ENCODE data around the gene MS4A12.
A peak's percentile ranks its signal among the peaks of the same experiment; 100 is the strongest.

MS4A12 gene

DNA sequence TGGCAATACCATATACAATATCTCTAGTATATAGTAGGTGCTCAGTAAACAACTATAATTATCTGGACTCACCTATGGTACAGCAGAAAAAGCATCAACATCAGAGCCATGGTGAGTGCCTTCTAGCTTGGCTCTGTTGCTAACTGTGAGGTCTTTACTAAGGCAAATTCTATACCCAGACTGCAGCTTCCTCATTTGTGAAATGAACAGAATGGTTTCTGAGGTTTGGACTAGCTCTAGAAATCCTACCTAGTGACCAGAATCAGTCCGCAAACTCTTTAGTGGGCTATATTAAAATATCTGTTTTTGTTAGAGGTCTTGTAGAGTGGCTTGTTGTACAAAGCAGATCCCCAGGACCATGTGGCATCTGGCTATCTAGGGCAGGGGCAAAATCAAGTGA lies 33.2 kb upstream of the MS4A12 start:
- Histone ChIP-seq H3K27me3 (replicated peaks in 2 of 5; ENCODE audit: control insufficient read depth in 4 of 5, insufficient read depth in 5 of 5, low read length in 4 of 5) (no peaks in the 10 kb centered on the region), H3K4me3 (ENCODE audit: control insufficient read depth in 1 of 7, extremely low read depth in 1 of 7, insufficient read depth in 4 of 7, low read depth in 2 of 7, low read length in 6 of 7) (no peak overlapping the region), H3K27ac (ENCODE audit: insufficient read depth in 1 of 2, low read depth in 1 of 2, low read length in 2 of 2, poor library complexity in 1 of 2, severe bottlenecking in 2 of 2) (no peak overlapping the region), H3K9me3 (ENCODE audit: control extremely low read depth in 1 of 5, control insufficient read depth in 4 of 5, insufficient read depth in 2 of 5, low read depth in 1 of 5, low read length in 4 of 5) (no peaks in the 10 kb centered on the region), H3K36me3 (ENCODE audit: control insufficient read depth in 4 of 4, insufficient read depth in 4 of 4, low read length in 3 of 4) (no peaks in the 10 kb centered on the region), H3K4me1 (ENCODE audit: control extremely low read depth in 1 of 4, control insufficient read depth in 4 of 4, insufficient read depth in 4 of 4, low read length in 3 of 4) (no peaks in the 10 kb centered on the region)
- no peak for DNase-seq
- ChIA-PET CTCF (interaction anchor here (0.8 to 1.5 kb wide), 3 partner anchors 9 to 114 kb away, joined by 3 to 4 read pairs (median 3); no protein-coding TSS in a partner anchor), POLR2A (no interaction called here)
- no CpG with 5 or more reads among the region's 1 CpG for WGBS (ENCODE audit: insufficient coverage)

- no peaks in the 10 kb centered on the region for H3K27me3 ChIP-seq (replicated peaks in 2 of 5; ENCODE audit: control insufficient read depth in 4 of 5, insufficient read depth in 5 of 5, low read length in 4 of 5)
- ChIA-PET POLR2A (no interaction called here), CTCF (interaction anchor here (0.7 to 1.2 kb wide), 3 partner anchors 9 to 106 kb away, joined by 3 to 4 read pairs (median 4); no protein-coding TSS in a partner anchor)
- H3K27ac ChIP-seq (ENCODE audit: insufficient read depth in 1 of 2, low read depth in 1 of 2, low read length in 2 of 2, poor library complexity in 1 of 2, severe bottlenecking in 2 of 2): no peak overlapping the region
- H3K4me3 ChIP-seq (ENCODE audit: control insufficient read depth in 1 of 7, extremely low read depth in 1 of 7, insufficient read depth in 4 of 7, low read depth in 2 of 7, low read length in 6 of 7): no peak overlapping the region
- no peaks in the 10 kb centered on the region for H3K36me3 ChIP-seq (ENCODE audit: control insufficient read depth in 4 of 4, insufficient read depth in 4 of 4, low read length in 3 of 4)
- H3K4me1 ChIP-seq (ENCODE audit: control extremely low read depth in 1 of 4, control insufficient read depth in 4 of 4, insufficient read depth in 4 of 4, low read length in 3 of 4): no peaks in the 10 kb centered on the region
- DNase-seq: no peak
- H3K9me3 ChIP-seq (ENCODE audit: control extremely low read depth in 1 of 5, control insufficient read depth in 4 of 5, insufficient read depth in 2 of 5, low read depth in 1 of 5, low read length in 4 of 5): no peaks in the 10 kb centered on the region
- no CpG with 5 or more reads among the region's 2 CpGs for WGBS (ENCODE audit: insufficient coverage)
Observed at GRCh38 chr11:60468829-60469228, 23.7 kb upstream of the MS4A12 start.

DNA sequence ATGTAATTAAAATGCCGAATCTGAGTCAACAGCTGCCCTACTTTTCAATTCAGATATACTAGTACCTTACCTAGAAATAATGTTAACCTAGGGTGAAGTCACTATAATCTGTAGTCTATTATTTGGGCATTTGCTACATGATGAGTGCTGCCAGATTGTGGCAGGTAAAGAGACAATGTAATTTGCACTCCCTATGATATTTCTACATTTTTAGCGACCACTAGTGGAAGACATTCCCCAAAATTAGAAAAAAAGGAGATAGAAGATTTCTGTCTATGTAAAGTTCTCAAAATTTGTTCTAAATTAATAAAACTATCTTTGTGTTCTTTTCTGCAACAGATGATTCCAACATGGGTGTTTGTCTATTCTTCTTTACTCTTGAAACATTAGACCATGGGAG lies 22.9 kb upstream of the MS4A12 start:
- ChIA-PET POLR2A (no interaction called here), CTCF (no interaction called here)
- DNase-seq: no peak
- no CpG with 5 or more reads among the region's 2 CpGs for WGBS (ENCODE audit: insufficient coverage)
- no peaks in the 10 kb centered on the region for H3K4me1 ChIP-seq (ENCODE audit: control extremely low read depth in 1 of 4, control insufficient read depth in 4 of 4, insufficient read depth in 4 of 4, low read length in 3 of 4)
- H3K4me3 ChIP-seq (ENCODE audit: control insufficient read depth in 1 of 7, extremely low read depth in 1 of 7, insufficient read depth in 4 of 7, low read depth in 2 of 7, low read length in 6 of 7): no peak overlapping the region
- H3K36me3 ChIP-seq (ENCODE audit: control insufficient read depth in 4 of 4, insufficient read depth in 4 of 4, low read length in 3 of 4): no peaks in the 10 kb centered on the region
- H3K27ac ChIP-seq (ENCODE audit: insufficient read depth in 1 of 2, low read depth in 1 of 2, low read length in 2 of 2, poor library complexity in 1 of 2, severe bottlenecking in 2 of 2): no peak overlapping the region
- no peaks in the 10 kb centered on the region for H3K9me3 ChIP-seq (ENCODE audit: control extremely low read depth in 1 of 5, control insufficient read depth in 4 of 5, insufficient read depth in 2 of 5, low read depth in 1 of 5, low read length in 4 of 5)
- H3K27me3 ChIP-seq (replicated peaks in 2 of 5; ENCODE audit: control insufficient read depth in 4 of 5, insufficient read depth in 5 of 5, low read length in 4 of 5): no peaks in the 10 kb centered on the region

- CTCF ChIA-PET: interaction anchor here (0.7 to 1.8 kb wide), 6 partner anchors 10 to 144 kb away, joined by 3 to 8 read pairs (median 4); no protein-coding TSS in a partner anchor
Observed at GRCh38 chr11:60477035-60477445, 15.5 kb upstream of the MS4A12 start.

DNA sequence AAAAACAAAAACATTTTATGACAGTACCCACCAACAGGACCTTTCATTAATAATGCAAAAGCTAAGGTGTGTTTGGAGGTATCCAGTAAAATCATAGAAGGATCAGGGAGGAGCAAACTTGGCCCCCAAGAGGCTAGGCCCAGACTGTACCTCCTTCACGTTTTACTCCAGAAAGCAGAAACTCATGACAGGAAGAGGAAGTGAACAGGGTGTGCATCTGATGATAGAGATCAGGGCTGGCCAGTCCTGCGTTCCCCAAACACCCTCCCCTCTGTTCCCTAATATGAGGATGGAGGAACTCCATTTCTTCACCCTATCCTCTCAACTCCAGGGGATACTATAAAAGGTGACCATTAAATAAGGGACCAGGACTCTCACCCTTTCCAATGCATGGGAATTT lies 10.2 kb upstream of the MS4A12 start:
- H3K36me3 ChIP-seq (ENCODE audit: control insufficient read depth in 4 of 4, insufficient read depth in 4 of 4, low read length in 3 of 4): no peaks in the 10 kb centered on the region
- whole genome bisulfite sequencing (ENCODE audit: insufficient coverage): no CpG with 5 or more reads among the region's 2 CpGs
- POLR2A ChIA-PET: no interaction called here
- H3K4me1 ChIP-seq (ENCODE audit: control extremely low read depth in 1 of 4, control insufficient read depth in 4 of 4, insufficient read depth in 4 of 4, low read length in 3 of 4): peaks cover 1 to 16% (median 9%) of the 10 kb centered on the region in 4 experiments
- H3K27ac ChIP-seq (ENCODE audit: insufficient read depth in 1 of 2, low read depth in 1 of 2, low read length in 2 of 2, poor library complexity in 1 of 2, severe bottlenecking in 2 of 2): no peak overlapping the region
- no peak overlapping the region for H3K4me3 ChIP-seq (ENCODE audit: control insufficient read depth in 1 of 7, extremely low read depth in 1 of 7, insufficient read depth in 4 of 7, low read depth in 2 of 7, low read length in 6 of 7)
- H3K27me3 ChIP-seq (replicated peaks in 2 of 5; ENCODE audit: control insufficient read depth in 4 of 5, insufficient read depth in 5 of 5, low read length in 4 of 5): no peaks in the 10 kb centered on the region
- DNase-seq: peak; percentile 28 to 64 (median 50)
- no peaks in the 10 kb centered on the region for H3K9me3 ChIP-seq (ENCODE audit: control extremely low read depth in 1 of 5, control insufficient read depth in 4 of 5, insufficient read depth in 2 of 5, low read depth in 1 of 5, low read length in 4 of 5)
- CTCF ChIA-PET: interaction anchor here (0.8 kb wide), 1 partner anchor 119 kb away, joined by 3 read pairs; no protein-coding TSS in a partner anchor

More at GRCh38 chr11:60477035-60477445, 15.5 kb upstream of the MS4A12 start:
- DNase-seq: peak; percentile 49 to 86 (median 75)
- Histone ChIP-seq H3K4me1 (ENCODE audit: control extremely low read depth in 1 of 4, control insufficient read depth in 4 of 4, insufficient read depth in 4 of 4, low read length in 3 of 4) (peaks cover 1 to 14% (median 7%) of the 10 kb centered on the region in 4 experiments), H3K27ac (ENCODE audit: insufficient read depth in 1 of 2, low read depth in 1 of 2, low read length in 2 of 2, poor library complexity in 1 of 2, severe bottlenecking in 2 of 2) (no peak overlapping the region), H3K9me3 (ENCODE audit: control extremely low read depth in 1 of 5, control insufficient read depth in 4 of 5, insufficient read depth in 2 of 5, low read depth in 1 of 5, low read length in 4 of 5) (no peaks in the 10 kb centered on the region), H3K36me3 (ENCODE audit: control insufficient read depth in 4 of 4, insufficient read depth in 4 of 4, low read length in 3 of 4) (no peaks in the 10 kb centered on the region), H3K4me3 (ENCODE audit: control insufficient read depth in 1 of 7, extremely low read depth in 1 of 7, insufficient read depth in 4 of 7, low read depth in 2 of 7, low read length in 6 of 7) (peak overlapping the region in 1 of 7 experiments; percentile 3), H3K27me3 (replicated peaks in 2 of 5; ENCODE audit: control insufficient read depth in 4 of 5, insufficient read depth in 5 of 5, low read length in 4 of 5) (no peaks in the 10 kb centered on the region)
- POLR2A ChIA-PET: no interaction called here
- WGBS (ENCODE audit: insufficient coverage): 0% methylated on average over 3 of the region's 6 CpGs

DNA sequence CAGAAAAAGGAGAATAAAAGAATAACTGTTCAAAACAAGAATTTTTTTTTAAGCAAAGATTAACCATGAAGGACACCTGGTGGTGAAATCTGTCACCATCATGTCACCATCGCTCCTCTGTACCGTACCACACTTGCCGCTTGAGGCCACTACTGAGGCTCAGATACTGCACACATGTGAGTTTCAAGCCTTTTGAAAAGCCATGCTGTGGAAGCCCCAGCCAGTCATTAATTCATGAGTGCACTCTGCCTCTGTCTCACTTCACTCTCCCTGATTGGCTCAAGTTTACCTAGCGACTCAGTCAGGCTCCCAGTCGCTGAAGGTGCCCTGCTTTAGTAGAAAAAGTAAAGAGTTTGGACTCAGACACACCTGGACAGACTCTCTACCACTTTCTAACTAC lies 6.6 kb upstream of the MS4A12 start:
- H3K36me3 ChIP-seq (ENCODE audit: control insufficient read depth in 4 of 4, insufficient read depth in 4 of 4, low read length in 3 of 4): no peaks in the 10 kb centered on the region
- WGBS (ENCODE audit: insufficient coverage): 93% methylated on average over 4 of the region's 5 CpGs

GRCh38 chr11:60493454-60493853 lies 876 bp downstream of the MS4A12 start:
- no peaks in the 10 kb centered on the region for H3K36me3 ChIP-seq (ENCODE audit: control insufficient read depth in 4 of 4, insufficient read depth in 4 of 4, low read length in 3 of 4)
- no peak for DNase-seq
- H3K27me3 ChIP-seq (replicated peaks in 2 of 5; ENCODE audit: control insufficient read depth in 4 of 5, insufficient read depth in 5 of 5, low read length in 4 of 5): no peaks in the 10 kb centered on the region
- H3K4me1 ChIP-seq (ENCODE audit: control extremely low read depth in 1 of 4, control insufficient read depth in 4 of 4, insufficient read depth in 4 of 4, low read length in 3 of 4): peaks cover 0 to 5% (median 0%) of the 10 kb centered on the region in 4 experiments
- H3K4me3 ChIP-seq (ENCODE audit: control insufficient read depth in 1 of 7, extremely low read depth in 1 of 7, insufficient read depth in 4 of 7, low read depth in 2 of 7, low read length in 6 of 7): no peak overlapping the region
- H3K27ac ChIP-seq (ENCODE audit: insufficient read depth in 1 of 2, low read depth in 1 of 2, low read length in 2 of 2, poor library complexity in 1 of 2, severe bottlenecking in 2 of 2): no peak overlapping the region
- ChIA-PET POLR2A (interaction anchor here (0.7 kb wide), 1 partner anchor 130 kb away, joined by 3 read pairs; no protein-coding TSS in a partner anchor), CTCF (no interaction called here)
- WGBS (ENCODE audit: insufficient coverage): no CpG with 5 or more reads among the region's 2 CpGs
- no peaks in the 10 kb centered on the region for H3K9me3 ChIP-seq (ENCODE audit: control extremely low read depth in 1 of 5, control insufficient read depth in 4 of 5, insufficient read depth in 2 of 5, low read depth in 1 of 5, low read length in 4 of 5)

More for the DNA sequence above, 6.6 kb upstream of the MS4A12 start:
- no peaks in the 10 kb centered on the region for H3K9me3 ChIP-seq (ENCODE audit: control extremely low read depth in 1 of 5, control insufficient read depth in 4 of 5, insufficient read depth in 2 of 5, low read depth in 1 of 5, low read length in 4 of 5)
- ChIA-PET POLR2A (no interaction called here), CTCF (interaction anchor here (1.2 to 1.7 kb wide), 3 partner anchors 9 to 142 kb away, joined by 3 to 14 read pairs (median 4); no protein-coding TSS in a partner anchor)
- H3K4me3 ChIP-seq (ENCODE audit: control insufficient read depth in 1 of 7, extremely low read depth in 1 of 7, insufficient read depth in 4 of 7, low read depth in 2 of 7, low read length in 6 of 7): no peak overlapping the region
- H3K4me1 ChIP-seq (ENCODE audit: control extremely low read depth in 1 of 4, control insufficient read depth in 4 of 4, insufficient read depth in 4 of 4, low read length in 3 of 4): peaks cover 0 to 13% (median 6%) of the 10 kb centered on the region in 4 experiments
- no peaks in the 10 kb centered on the region for H3K27me3 ChIP-seq (replicated peaks in 2 of 5; ENCODE audit: control insufficient read depth in 4 of 5, insufficient read depth in 5 of 5, low read length in 4 of 5)
- DNase-seq: peak; percentile 42 to 63 (median 60)
- H3K27ac ChIP-seq (ENCODE audit: insufficient read depth in 1 of 2, low read depth in 1 of 2, low read length in 2 of 2, poor library complexity in 1 of 2, severe bottlenecking in 2 of 2): no peak overlapping the region

Measured in common myeloid progenitor, CD34-positive (primary cell).